ENCODE measurements around the gene KIF26B. TPM values are rescaled to one million over a fixed set of nuclear protein-coding genes. Genes with fewer than 3 reads are reported as not detected.
A peak's percentile ranks its signal among the peaks of the same experiment; 100 is the strongest.
"Not testable (repeated sequence)": the region's sequence is repeated elsewhere in the genome, so short reads cannot be mapped to it uniquely, and the experiment has no call there.

Gene KIF26B
- total RNA-seq, 4 donors from 2014 or later: 2.4 to 6.7 (median 6.1) TPM

- no peak for DNase-seq
- WGBS, 2 donors: 92 to 94% methylated on average over 19 of the region's 19 CpGs
- Histone ChIP-seq H3K9me3 (no peaks in the 10 kb centered on the region), H3K27me3 (no peaks in the 10 kb centered on the region), H3K27ac (no peak overlapping the region), H3K4me3 (replicated peaks in 1 of 3) (no peak overlapping the region), H3K4me1 (peaks cover 12 to 19% of the 10 kb centered on the region in 2 donors), H3K36me3 (no peaks in the 10 kb centered on the region)
- TF ChIP-seq POLR2A (IDR thresholded peaks at IDR 0.05) (no peak), CTCF (IDR thresholded peaks at IDR 0.05) (no peak)
- intact Hi-C loops (cut with DNase I): no loop called here
Measured at GRCh38 chr1:245353915-245354775, 199.4 kb downstream of the KIF26B start.

GRCh38 chr1:245355851-245356630 is 201.3 kb downstream of the KIF26B start:
- H3K4me3 ChIP-seq (replicated peaks in 1 of 3); intact Hi-C loops (cut with DNase I); H3K9me3 ChIP-seq; H3K36me3 ChIP-seq; DNase-seq; H3K27me3 ChIP-seq: not testable (repeated sequence)
- Histone ChIP-seq H3K27ac (peak overlapping the region in 1 of 3 donors; percentile 35), H3K4me1 (peaks cover 12 to 19% of the 10 kb centered on the region in 2 donors)
- 91 to 97% methylated on average over 14 of the region's 14 CpGs for WGBS, 2 donors

- Histone ChIP-seq H3K4me3 (replicated peaks in 1 of 3) (no peak overlapping the region), H3K9me3 (no peaks in the 10 kb centered on the region), H3K4me1 (peaks cover 12 to 19% of the 10 kb centered on the region in 2 donors), H3K27ac (peak overlapping the region in 2 of 3 donors; percentile 35 to 61), H3K36me3 (no peaks in the 10 kb centered on the region), H3K27me3 (no peaks in the 10 kb centered on the region)
- intact Hi-C loops (cut with DNase I): no loop called here
- 54 to 59% methylated on average over 10 of the region's 10 CpGs for WGBS, 2 donors
- TF ChIP-seq POLR2A (IDR thresholded peaks at IDR 0.05) (no peak), CTCF (IDR thresholded peaks at IDR 0.05) (no peak)
- peak; percentile 55 to 64 for DNase-seq
Measured at GRCh38 chr1:245356891-245357585, 202.3 kb downstream of the KIF26B start.

GRCh38 chr1:245359101-245359680 is 204.4 kb downstream of the KIF26B start:
- WGBS, 2 donors: 94 to 97% methylated on average over 12 of the region's 12 CpGs
- peaks cover 12 to 19% of the 10 kb centered on the region in 2 donors for H3K4me1 ChIP-seq
- H3K4me3 ChIP-seq (replicated peaks in 1 of 3); DNase-seq; H3K27me3 ChIP-seq; H3K27ac ChIP-seq; H3K36me3 ChIP-seq; intact Hi-C loops (cut with DNase I); H3K9me3 ChIP-seq: not testable (repeated sequence)

- Histone ChIP-seq H3K9me3 (no peaks in the 10 kb centered on the region), H3K27ac (no peak overlapping the region), H3K27me3 (no peaks in the 10 kb centered on the region), H3K36me3 (no peaks in the 10 kb centered on the region), H3K4me1 (peaks cover 22 to 29% of the 10 kb centered on the region in 2 donors), H3K4me3 (replicated peaks in 1 of 3) (no peak overlapping the region)
- no peak for DNase-seq
- WGBS, 2 donors: 85 to 92% methylated on average over 11 of the region's 11 CpGs
- intact Hi-C loops (cut with DNase I): no loop called here
- no peak for TF ChIP-seq POLR2A (IDR thresholded peaks at IDR 0.05)
- TF ChIP-seq CTCF (IDR thresholded peaks at IDR 0.05): no peak
Measured at GRCh38 chr1:245361065-245361464, 206.3 kb downstream of the KIF26B start.
